SH-SY5Y (cell line): ENCODE results near the gene C5.

Source experiments
- GATA2 ChIP-seq: IDR thresholded peaks from 2 replicates; pipeline ENCODE4 v1.6.1; 2011; ENCODE audit warnings: mild to moderate bottlenecking, low read depth, low read length
- GATA3 ChIP-seq: IDR thresholded peaks from 2 replicates; pipeline ENCODE4 v1.6.1; 2011; ENCODE audit warnings: low read depth, mild to moderate bottlenecking, low read length, moderate library complexity

GRCh38 chr9:120936011-120936763 lies 113.9 kb downstream of the C5 start:
- TF ChIP-seq GATA3: no peak
- no peak for TF ChIP-seq GATA2
